22Rv1 (cell line): ENCODE measurements around the gene NOC2L.

Experiments
- ZFX ChIP-seq: fragments of 450-650 bp; IDR thresholded peaks from 2 replicates; pipeline ENCODE4 v1.6.1; 2017; ENCODE audit warnings: antibody characterized with exemption, borderline replicate concordance
- TF ChIP-seq, protein P1 (sequence below): fragments of 450-650 bp; IDR thresholded peaks from 2 replicates; pipeline ENCODE4 v1.5.1; 2017; ENCODE audit warnings: mild to moderate bottlenecking

DNA sequence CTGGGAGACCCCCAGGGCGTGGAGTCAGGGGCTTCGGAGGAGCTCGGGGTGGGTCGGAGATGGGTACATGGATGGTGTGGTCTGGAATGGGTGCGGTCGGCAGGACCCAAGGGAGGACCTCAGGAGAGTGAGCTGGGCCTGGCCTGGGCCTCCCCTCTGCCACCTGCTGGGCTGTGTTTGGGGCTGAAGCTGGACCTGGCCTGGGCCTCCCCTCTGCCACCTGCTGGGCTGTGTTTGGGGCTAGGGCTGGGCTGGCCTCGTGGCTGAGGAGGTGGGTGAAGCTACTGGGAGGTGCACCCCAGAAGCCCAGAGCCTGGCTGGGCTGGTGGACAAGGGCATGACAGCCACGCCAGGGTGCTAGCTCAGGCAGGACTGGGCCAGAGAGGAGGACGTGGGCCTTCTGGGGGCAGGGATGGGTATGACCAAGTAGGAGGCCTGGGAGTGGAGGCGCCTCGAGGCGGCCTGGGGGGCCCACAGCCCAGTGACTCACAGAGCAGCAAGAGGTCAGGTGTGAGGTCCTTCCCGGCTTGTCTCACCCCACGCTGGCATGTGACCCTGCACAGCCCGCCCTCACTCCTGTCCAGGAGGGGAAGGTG is 20.9 kb downstream of the NOC2L start:
- TF ChIP-seq, protein P1, sequence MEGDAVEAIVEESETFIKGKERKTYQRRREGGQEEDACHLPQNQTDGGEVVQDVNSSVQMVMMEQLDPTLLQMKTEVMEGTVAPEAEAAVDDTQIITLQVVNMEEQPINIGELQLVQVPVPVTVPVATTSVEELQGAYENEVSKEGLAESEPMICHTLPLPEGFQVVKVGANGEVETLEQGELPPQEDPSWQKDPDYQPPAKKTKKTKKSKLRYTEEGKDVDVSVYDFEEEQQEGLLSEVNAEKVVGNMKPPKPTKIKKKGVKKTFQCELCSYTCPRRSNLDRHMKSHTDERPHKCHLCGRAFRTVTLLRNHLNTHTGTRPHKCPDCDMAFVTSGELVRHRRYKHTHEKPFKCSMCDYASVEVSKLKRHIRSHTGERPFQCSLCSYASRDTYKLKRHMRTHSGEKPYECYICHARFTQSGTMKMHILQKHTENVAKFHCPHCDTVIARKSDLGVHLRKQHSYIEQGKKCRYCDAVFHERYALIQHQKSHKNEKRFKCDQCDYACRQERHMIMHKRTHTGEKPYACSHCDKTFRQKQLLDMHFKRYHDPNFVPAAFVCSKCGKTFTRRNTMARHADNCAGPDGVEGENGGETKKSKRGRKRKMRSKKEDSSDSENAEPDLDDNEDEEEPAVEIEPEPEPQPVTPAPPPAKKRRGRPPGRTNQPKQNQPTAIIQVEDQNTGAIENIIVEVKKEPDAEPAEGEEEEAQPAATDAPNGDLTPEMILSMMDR, result peak; percentile 62
- no peak for TF ChIP-seq ZFX
